K562 (cell line): Measurements from ENCODE around the gene CRYM. TPM values are rescaled to one million over a fixed set of nuclear protein-coding genes. Genes with fewer than 3 reads are reported as not detected.

Experiments
- ATAC-seq: fragments of 200-7000 bp; cut with Tn5 transposase; 3 replicates; pipeline ENCODE4 v1.9.1; 2020; ENCODE audit warnings: moderate library complexity
- BruUV-seq: library from RNA; stranded (reverse); fragments of 400-500 nt; replicated peaks from 2 replicates; lab custom pipeline; 2021; lab: Mats Ljungman, UMichigan
- CTCF ChIA-PET: fragments of 300-600 bp; formaldehyde crosslinking; extraction: SDS; loops from one replicate; lab custom pipeline; 2021; ENCODE audit warnings: low intra/inter-chr PET ratio; lab: Yijun Ruan, JAX
- POLR2A ChIA-PET: fragments of 300-600, 350-650 bp; sonication (Branson Sonifier 250); formaldehyde crosslinking; extraction: SDS; loops from one replicate; lab custom pipeline; 2021; ENCODE audit warnings: antibody characterized with exemption, inconsistent platforms; lab: Yijun Ruan, JAX
- DNase-seq, 4 experiments: peaks; one replicate each; pipeline versions ENCODE4 v3.0.0 to v3.0.0-alpha.2; 2011 to 2018; ENCODE audit warnings: low spot score in 3 of 4, mixed read lengths in 3 of 4; ENCODE audit errors: extremely low read depth in 1 of 4
- FAIRE-seq: peaks from 2 replicates; lab custom pipeline; 2011; peaks lifted over from hg19 to GRCh38; lab: Jason Lieb, UNC
- H2AFZ ChIP-seq: 2 replicates; pipeline ENCODE4 v1.6.0; 2011; ENCODE audit warnings: low read depth, low read length, control low read depth, inconsistent platforms
- H3K27ac ChIP-seq: fragments of 200-600 bp; 3 replicates; pipeline ENCODE4 v1.8.0; 2011; ENCODE audit warnings: low read depth, mild to moderate bottlenecking, control low read depth, inconsistent platforms, low read length, moderate library complexity, mixed read lengths; ENCODE audit errors: extremely low read depth
- H3K27me3 ChIP-seq, 2 experiments: fragments of 300-600 bp in 1 of 2; 2 replicates in 1 of 2; 3 replicates in 1 of 2; pipeline versions ENCODE4 v1.6.0 to v1.8.0; 2011; ENCODE audit warnings: inconsistent platforms in 2 of 2, low read length in 2 of 2, mild to moderate bottlenecking in 1 of 2, mixed read lengths in 1 of 2, moderate library complexity in 1 of 2; ENCODE audit not compliant: control insufficient read depth in 2 of 2, insufficient read depth in 2 of 2
- H3K36me3 ChIP-seq: fragments of 300-600 bp; 3 replicates; pipeline ENCODE4 v1.8.0; 2011; ENCODE audit warnings: mild to moderate bottlenecking, low read length, inconsistent platforms; ENCODE audit not compliant: control insufficient read depth, insufficient read depth
- H3K4me1 ChIP-seq, 2 experiments: fragments of 200-600 bp in 1 of 2; replicated peaks in 1 of 2; 2 replicates in 1 of 2; 3 replicates in 1 of 2; pipeline versions ENCODE4 v1.5.1 to v1.8.0; 2011; ENCODE audit warnings: inconsistent platforms in 2 of 2, low read length in 2 of 2, mild to moderate bottlenecking in 1 of 2, mixed read lengths in 1 of 2, moderate library complexity in 1 of 2; ENCODE audit not compliant: control insufficient read depth in 2 of 2, insufficient read depth in 2 of 2
- H3K4me2 ChIP-seq: 2 replicates; pipeline ENCODE4 v1.6.1; 2011; ENCODE audit warnings: low read length, control low read depth, inconsistent platforms, mixed read lengths; ENCODE audit not compliant: insufficient read depth
- H3K4me3 ChIP-seq: fragments of 200-600 bp; sonication (generic), shearing (Covaris generic); 2 replicates; pipeline ENCODE4 v1.5.1; 2016; ENCODE audit warnings: control low read depth, inconsistent platforms
- H3K79me2 ChIP-seq: fragments of 200-600 bp; 3 replicates; pipeline ENCODE4 v1.8.0; 2011; ENCODE audit warnings: low read length, inconsistent platforms; ENCODE audit not compliant: control insufficient read depth, insufficient read depth
- H3K9ac ChIP-seq, 2 experiments: 2 replicates each; pipeline versions ENCODE4 v1.6.0 to v1.6.1; 2011; ENCODE audit warnings: low read depth in 2 of 2, low read length in 2 of 2, control low read depth in 1 of 2, inconsistent platforms in 1 of 2, mild to moderate bottlenecking in 1 of 2, mixed read lengths in 1 of 2; ENCODE audit not compliant: insufficient read depth in 1 of 2
- H3K9me1 ChIP-seq: one replicate; pipeline ENCODE4 v1.6.0; 2011; ENCODE audit warnings: inconsistent platforms, mild to moderate bottlenecking, low read length, moderate library complexity; ENCODE audit not compliant: control insufficient read depth, insufficient read depth
- H3K9me3 ChIP-seq: replicated peaks from 2 replicates; pipeline ENCODE4 v1.5.1; 2011; ENCODE audit warnings: low read depth, low read length, inconsistent platforms; ENCODE audit not compliant: control insufficient read depth, insufficient read depth
- H4K20me1 ChIP-seq: replicated peaks from 2 replicates; pipeline ENCODE4 v1.6.1; 2011; ENCODE audit warnings: low read length, inconsistent platforms, mixed read lengths; ENCODE audit not compliant: control insufficient read depth, insufficient read depth
- HMBOX1 ChIP-seq: sonication (generic); IDR thresholded peaks from 2 replicates; pipeline ENCODE4 v1.6.1; 2016
- SP1 ChIP-seq: sonication (generic); formaldehyde crosslinking; IDR thresholded peaks from 2 replicates; pipeline ENCODE4 v1.8.1; 2022; ENCODE audit warnings: mild to moderate bottlenecking, missing genetic modification reagents
- ZNF175 ChIP-seq: fragments of 200-800 bp; sonication (Bioruptor generic); IDR thresholded peaks from 2 replicates; pipeline ENCODE4 v1.6.1; 2016; ENCODE audit warnings: low read depth, mild to moderate bottlenecking, missing genetic modification characterization, missing compliant biosample characterization
- WGBS: fragments of 100-300 bp; shearing (Covaris generic); methylation state at CpG from one replicate; pipeline ENCODE4 v1.1.6; 2016; ENCODE audit warnings: low coverage, mixed read lengths; ENCODE audit not compliant: insufficient coverage; ENCODE audit errors: missing lambda C conversion rate; 5-methylcytosine and 5-hydroxymethylcytosine counted together
- in situ Hi-C: fragments of 300-500 bp; cut with MboI; formaldehyde crosslinking; loops from 4 replicates; pipeline ENCODE4 v1.15.0; 2018; ENCODE audit warnings: inconsistent platforms, mixed read lengths
- intact Hi-C: fragments of 100-400 bp; cut with micrococcal nuclease; formaldehyde crosslinking; loops from 2 replicates; pipeline ENCODE4 v1.14.2; 2022
- polyA plus RNA-seq, 8 experiments: library from polyadenylated mRNA; depleted of rRNA in 4 of 8; stranded (reverse) in 5 of 8; unstranded in 3 of 8; fragments of >200 nt; fragmentation: Nextera tagmentation in 2 of 8; fragmentation: Illumina TruSeq in 1 of 8; extraction: Ambion mirVana in 2 of 8; extraction: Trizol in 1 of 8; gene quantifications; 2 replicates each; pipeline versions ENCODE4 v1.2.1 to v1.2.3, GENCODE V29; 2011 to 2014; ENCODE audit warnings: inconsistent platforms in 1 of 8, missing spikeins in 1 of 8
- total RNA-seq, 7 experiments: library from RNA; depleted of rRNA in 6 of 7; stranded (reverse); fragments of >200 nt in 6 of 7; fragmentation: Illumina TruSeq in 2 of 7; extraction: Trizol in 2 of 7; gene quantifications; 2 replicates each; pipeline versions ENCODE4 v1.2.1 to v1.2.3, GENCODE V29; 2011 to 2021; ENCODE audit warnings: low replicate concordance in 1 of 7

CRYM gene
- total and polyA plus RNA-seq, 9 of the 15 experiments (the other 6 are each of a cell fraction or from before 2014, with no cell fraction given): 0.08 to 0.98 (median 0.47) TPM

- no peak within 1 kb of the TSS for H3K4me2 ChIP-seq
- no peak for ATAC-seq
- WGBS: 12% methylated on average over 11 of the region's 11 CpGs
- no peaks in the 10 kb centered on the region for H4K20me1 ChIP-seq
- no peak within 1 kb of the TSS for H3K9ac ChIP-seq
- H3K9me1 ChIP-seq: no peaks in the 10 kb centered on the region
- TF ChIP-seq ZNF175 (CRISPR knock-in tag) (no peak), HMBOX1 (peak; percentile 89), SP1 (no peak)
- no TSS peak for BruUV-seq
- DNase-seq: no peak
- ChIA-PET POLR2A (interaction anchor here (1.1 kb wide), 1 partner anchor 9 kb away, joined by 3 read pairs; no protein-coding TSS in a partner anchor), CTCF (no interaction called here)
- H3K36me3 ChIP-seq: no peaks in the 10 kb centered on the region
- no peaks in the 10 kb centered on the region for H3K79me2 ChIP-seq
- no peak within 1 kb of the TSS for H3K4me3 ChIP-seq
- FAIRE-seq: peak; percentile 55
- H3K4me1 ChIP-seq: peaks cover 7 to 15% of the 10 kb centered on the region in 2 experiments; a peak in 3 of 5 replicates
- in situ Hi-C loops: no loop called here
- no peak within 1 kb of the TSS for H3K27ac ChIP-seq
- H2AFZ ChIP-seq: 0 out of 2 replicates have a peak within 1 kb of the TSS, but pooled peaks have one; percentile 26
- H3K9me3 ChIP-seq: no peaks in the 10 kb centered on the region
- intact Hi-C loops: no loop called here
- H3K27me3 ChIP-seq: no peaks in the 10 kb centered on the region; a peak in 1 of 5 replicates
Observed at GRCh38 chr16:21233521-21234150, 44.5 kb downstream of the CRYM start, which contains the start of gene ANKS4B. ANKS4B (plus strand) TSS chr16:21233699; CDS start chr16:21233738, 39 bp downstream.
